GM18526 (cell line): ENCODE measurements around the gene IGF1R.

Experiments used
- POLR2A ChIP-seq: IDR thresholded peaks from 3 replicates; pipeline ENCODE4 v1.6.1; 2011; ENCODE audit not compliant: insufficient read length; ENCODE audit errors: extremely low read depth

Gene IGF1R

DNA sequence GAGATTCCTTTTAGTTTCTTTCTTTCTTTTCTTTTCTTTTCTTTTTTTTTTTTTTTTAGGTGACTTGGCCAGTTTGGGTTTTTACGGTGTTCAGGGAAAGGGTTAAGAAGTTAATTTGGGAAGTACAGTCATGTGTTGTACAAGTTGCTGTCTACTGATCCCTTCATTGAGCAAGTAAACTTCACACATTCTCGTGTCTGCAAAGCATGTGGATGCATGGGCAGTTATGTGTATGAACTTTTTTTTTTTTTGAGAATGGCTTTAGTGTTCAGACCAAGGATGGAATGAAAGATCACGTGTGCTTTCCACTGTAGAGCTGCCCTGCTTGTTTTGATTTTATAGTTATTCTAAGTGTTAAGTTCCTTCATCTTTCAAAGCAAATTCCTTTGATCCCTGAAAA is 227.0 kb downstream of the IGF1R start:
- TF ChIP-seq POLR2A, result no peak

DNA sequence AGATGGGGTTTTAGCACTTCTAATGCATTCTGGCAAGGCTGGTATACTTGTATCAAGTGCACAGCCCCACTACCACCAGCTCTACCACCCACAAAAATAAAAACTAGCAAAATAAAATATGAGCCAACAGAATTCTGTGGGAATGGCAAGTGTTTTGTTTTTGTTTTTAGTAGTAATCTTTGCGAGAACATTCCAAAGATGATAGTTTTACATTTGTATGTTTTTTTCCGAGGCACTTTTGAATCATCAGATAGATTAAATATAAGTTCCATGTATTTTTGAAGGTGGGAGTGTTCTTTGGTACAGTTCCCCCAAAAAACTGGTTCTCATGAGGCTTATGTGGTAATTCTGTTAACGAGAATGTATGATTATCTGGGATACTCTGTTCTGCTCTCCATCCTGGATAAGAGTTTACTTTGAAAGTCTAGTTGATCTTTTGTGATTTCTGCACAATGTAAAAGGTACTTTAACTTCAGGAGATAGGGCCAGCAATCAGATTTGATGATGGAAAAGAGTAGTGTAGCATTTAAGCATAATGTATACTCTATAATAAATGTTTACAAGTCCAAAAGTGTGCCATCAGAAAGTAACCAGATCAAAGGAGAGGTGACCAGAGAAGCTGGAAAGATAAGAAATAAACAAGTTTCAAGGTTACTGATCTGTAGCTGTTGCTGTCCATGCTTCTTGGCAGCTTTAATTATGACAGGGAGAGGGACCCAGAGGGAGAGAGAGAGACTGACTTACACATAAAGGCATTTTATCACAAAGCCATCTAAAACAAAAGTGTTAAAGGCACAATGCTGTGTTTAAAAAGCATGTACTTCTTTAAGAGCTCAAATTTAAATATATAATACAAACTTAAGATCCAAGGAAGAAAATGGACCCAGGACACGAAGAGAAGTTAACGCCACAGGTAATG is 228.4 kb downstream of the IGF1R start:
- TF ChIP-seq POLR2A, result no peak

- no peak for TF ChIP-seq POLR2A
These were observed 229.8 kb downstream of the IGF1R start for GRCh38 chr15:98878172-98878571.

- TF ChIP-seq POLR2A, result no peak
These were observed 230.5 kb downstream of the IGF1R start for GRCh38 chr15:98878862-98879261.

- TF ChIP-seq POLR2A, result no peak
These were observed 233.5 kb downstream of the IGF1R start for GRCh38 chr15:98881526-98882520.

- TF ChIP-seq POLR2A, result no peak
These were observed 235.1 kb downstream of the IGF1R start for GRCh38 chr15:98883478-98883877.

GRCh38 chr15:98884894-98885293 is 236.6 kb downstream of the IGF1R start:
- no peak for TF ChIP-seq POLR2A

- TF ChIP-seq POLR2A, result no peak
These were observed 239.6 kb downstream of the IGF1R start for GRCh38 chr15:98887976-98888375.

- no peak for TF ChIP-seq POLR2A
These were observed 240.6 kb downstream of the IGF1R start for GRCh38 chr15:98888820-98889479.

DNA sequence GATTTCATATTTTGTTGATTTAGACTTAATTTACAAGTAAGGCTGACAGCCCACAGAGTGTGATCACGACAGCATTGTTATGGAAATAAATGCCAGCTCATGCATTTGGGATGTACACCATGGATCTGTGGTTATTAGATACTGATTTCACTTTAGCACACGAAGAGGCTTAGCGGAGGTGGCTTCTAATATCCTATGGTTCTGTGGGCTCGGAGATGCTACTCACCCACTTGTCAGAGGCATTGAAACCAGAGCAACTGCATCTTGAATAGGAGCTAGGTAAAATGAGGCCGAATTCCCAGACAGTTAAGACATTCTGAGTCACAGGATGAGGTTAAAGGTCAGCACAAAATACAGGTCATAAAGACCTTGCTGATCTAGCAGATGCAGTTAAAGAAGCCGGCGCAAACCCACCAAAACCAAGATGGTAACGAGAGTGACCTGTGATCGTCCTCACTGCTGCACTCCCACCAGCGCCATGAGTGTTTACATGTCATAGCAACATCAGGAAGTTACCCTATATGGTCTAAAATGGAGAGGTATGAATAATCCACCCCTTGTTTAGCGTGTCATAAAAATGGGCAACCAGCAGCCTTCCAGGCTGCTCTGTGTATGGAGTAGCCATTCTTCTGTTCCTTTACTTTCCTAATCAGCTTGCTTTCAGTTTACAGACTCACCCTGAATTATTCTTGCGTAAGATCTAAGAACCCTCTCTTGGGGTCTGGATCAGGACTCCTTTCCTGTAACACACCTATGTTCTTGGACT is 241.8 kb downstream of the IGF1R start:
- TF ChIP-seq POLR2A, result no peak

GRCh38 chr15:98891301-98891700 is 243.0 kb downstream of the IGF1R start:
- no peak for TF ChIP-seq POLR2A

GRCh38 chr15:98893401-98893800 is 245.1 kb downstream of the IGF1R start:
- no peak for TF ChIP-seq POLR2A

GRCh38 chr15:98894312-98894711 is 246.0 kb downstream of the IGF1R start:
- no peak for TF ChIP-seq POLR2A

DNA sequence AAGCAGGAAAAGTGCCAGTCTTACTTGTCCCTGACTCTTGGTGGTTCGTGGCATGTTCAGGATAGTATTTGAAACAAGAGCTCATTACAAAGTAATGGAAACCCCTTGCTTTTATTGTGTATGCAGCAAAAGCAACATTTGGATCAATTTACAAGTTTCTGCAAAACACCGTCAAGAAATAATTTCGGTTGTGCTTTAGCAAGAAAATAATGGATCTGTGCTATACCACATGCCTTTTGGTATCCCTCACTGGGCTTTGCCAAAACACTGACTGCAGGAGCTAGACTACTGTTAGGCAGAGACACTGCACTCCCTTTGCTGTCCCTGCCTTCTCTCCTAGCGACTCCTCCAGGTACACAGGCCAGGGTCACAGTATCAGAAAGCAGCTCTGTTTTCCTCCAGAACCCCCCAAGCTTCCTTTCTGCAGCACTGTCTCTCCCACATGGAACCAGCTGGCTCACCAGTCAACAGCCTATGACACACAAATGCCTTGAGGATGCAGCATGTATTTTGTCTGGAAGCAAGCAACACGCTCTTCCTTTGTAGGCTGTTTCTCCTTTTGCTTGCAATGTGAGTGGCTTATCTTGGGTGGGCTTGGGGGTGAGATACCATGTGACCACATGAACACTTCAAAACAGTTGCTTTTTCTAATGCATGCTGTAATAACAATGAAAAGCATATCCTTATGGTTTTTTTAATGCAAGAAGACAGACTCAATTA is 247.8 kb downstream of the IGF1R start:
- TF ChIP-seq POLR2A, result no peak
